PC-3 (cell line): ENCODE data around the gene CCL17. TPM values are rescaled to one million over a fixed set of nuclear protein-coding genes. Genes with fewer than 3 reads are reported as not detected.
A peak's percentile ranks its signal among the peaks of the same experiment; 100 is the strongest.

Experiments
- ATAC-seq: fragments of 200-7000 bp; cut with Tn5 transposase; 2 replicates; pipeline ENCODE4 v1.9.1; 2020; ENCODE audit warnings: mild to moderate bottlenecking, moderate library complexity
- BruUV-seq: library from RNA; stranded (reverse); fragments of 400-500 nt; replicated peaks from 2 replicates; lab custom pipeline; 2021; lab: Mats Ljungman, UMichigan
- CTCF ChIA-PET: fragments of 300-600 bp; sonication (Branson Sonifier 250); formaldehyde crosslinking; loops from one replicate; lab custom pipeline; 2022; ENCODE audit warnings: antibody characterized with exemption; lab: Charles Lee
- POLR2A ChIA-PET: fragments of 300-600 bp; sonication (Branson Sonifier 250); formaldehyde crosslinking; loops from one replicate; lab custom pipeline; 2022; ENCODE audit warnings: antibody characterized with exemption; ENCODE audit not compliant: unreplicated experiment; lab: Charles Lee
- DNase-seq: peaks from one replicate; pipeline ENCODE4 v3.0.0-alpha.2; 2015
- H2AFZ ChIP-seq: fragments of 300-600 bp; sonication (generic); 2 replicates; pipeline ENCODE4 v1.6.0; 2016; ENCODE audit warnings: antibody characterized with exemption, low read length
- H3F3A ChIP-seq: fragments of 300-600 bp; sonication (generic); one replicate; pipeline ENCODE4 v1.6.0; 2017; ENCODE audit warnings: antibody characterized with exemption, low read length, control low read depth, mild to moderate bottlenecking; ENCODE audit not compliant: unreplicated experiment
- H3K27ac ChIP-seq: fragments of 300-600 bp; sonication (generic); 2 replicates; pipeline ENCODE4 v1.5.1; 2016; ENCODE audit warnings: mild to moderate bottlenecking, low read length
- H3K27me3 ChIP-seq: fragments of 300-600 bp; sonication (generic); 2 replicates; pipeline ENCODE4 v1.6.1; 2016; ENCODE audit warnings: low read length, mixed read lengths
- H3K36me3 ChIP-seq: fragments of 300-600 bp; sonication (generic); 2 replicates; pipeline ENCODE4 v1.6.1; 2016; ENCODE audit warnings: low read depth, mixed run types, low read length, mixed read lengths
- H3K4me1 ChIP-seq: fragments of 300-600 bp; sonication (generic); 2 replicates; pipeline ENCODE4 v1.5.1; 2016; ENCODE audit warnings: low read length; ENCODE audit not compliant: insufficient read depth
- H3K4me2 ChIP-seq: fragments of 300-600 bp; sonication (generic); 2 replicates; pipeline ENCODE4 v1.6.0; 2016; ENCODE audit warnings: low read length
- H3K4me3 ChIP-seq: fragments of 300-600 bp; sonication (generic); 2 replicates; pipeline ENCODE4 v1.5.1; 2016; ENCODE audit warnings: mild to moderate bottlenecking, low read length, mixed read lengths
- H3K79me2 ChIP-seq: fragments of 300-600 bp; sonication (generic); 2 replicates; pipeline ENCODE4 v1.6.1; 2017; ENCODE audit warnings: low read length, mixed read lengths
- H3K9ac ChIP-seq: fragments of 300-600 bp; sonication (generic); 2 replicates; pipeline ENCODE4 v1.6.0; 2016; ENCODE audit warnings: mild to moderate bottlenecking, low read length
- H3K9me2 ChIP-seq: fragments of 300-600 bp; sonication (generic); replicated peaks from 2 replicates; pipeline ENCODE4 v1.6.1; 2016; ENCODE audit warnings: mixed run types, low read length, mixed read lengths
- H3K9me3 ChIP-seq: fragments of 300-600 bp; sonication (generic); 2 replicates; pipeline ENCODE4 v1.6.1; 2016; ENCODE audit warnings: low read length, mixed read lengths
- H4K20me1 ChIP-seq: fragments of 300-600 bp; sonication (generic); 2 replicates; pipeline ENCODE4 v1.6.1; 2016; ENCODE audit warnings: low read length, mixed read lengths
- EZH2 ChIP-seq: fragments of 300-600 bp; sonication (generic); IDR thresholded peaks from one replicate; pipeline ENCODE4 v1.6.1; 2017; ENCODE audit warnings: antibody characterized with exemption, mild to moderate bottlenecking, low read length; ENCODE audit not compliant: unreplicated experiment
- EZH2phosphoT487 ChIP-seq: fragments of 300-600 bp; sonication (generic); IDR thresholded peaks from 2 replicates; pipeline ENCODE4 v1.6.1; 2018; ENCODE audit warnings: mild to moderate bottlenecking, antibody characterized with exemption, low read length, borderline replicate concordance
- intact Hi-C: fragments of 100-400 bp; cut with micrococcal nuclease; formaldehyde crosslinking; loops from 2 replicates; pipeline ENCODE4 v1.9.0; 2023
- total RNA-seq: library from RNA; depleted of rRNA; stranded (reverse); fragments of >200 nt; gene quantifications from 2 replicates; pipeline ENCODE4 v1.2.3, GENCODE V29; 2014
- TF ChIP-seq, protein P1 (sequence below): fragments of 300-600 bp; sonication (generic); conservative IDR thresholded peaks from 2 replicates; pipeline ENCODE4 v1.5.1; 2017; ENCODE audit warnings: antibody characterized with exemption, low read depth, mild to moderate bottlenecking, low read length

The CCL17 gene
- total RNA-seq, 1 experiment from 2014 or later: not detected

DNA sequence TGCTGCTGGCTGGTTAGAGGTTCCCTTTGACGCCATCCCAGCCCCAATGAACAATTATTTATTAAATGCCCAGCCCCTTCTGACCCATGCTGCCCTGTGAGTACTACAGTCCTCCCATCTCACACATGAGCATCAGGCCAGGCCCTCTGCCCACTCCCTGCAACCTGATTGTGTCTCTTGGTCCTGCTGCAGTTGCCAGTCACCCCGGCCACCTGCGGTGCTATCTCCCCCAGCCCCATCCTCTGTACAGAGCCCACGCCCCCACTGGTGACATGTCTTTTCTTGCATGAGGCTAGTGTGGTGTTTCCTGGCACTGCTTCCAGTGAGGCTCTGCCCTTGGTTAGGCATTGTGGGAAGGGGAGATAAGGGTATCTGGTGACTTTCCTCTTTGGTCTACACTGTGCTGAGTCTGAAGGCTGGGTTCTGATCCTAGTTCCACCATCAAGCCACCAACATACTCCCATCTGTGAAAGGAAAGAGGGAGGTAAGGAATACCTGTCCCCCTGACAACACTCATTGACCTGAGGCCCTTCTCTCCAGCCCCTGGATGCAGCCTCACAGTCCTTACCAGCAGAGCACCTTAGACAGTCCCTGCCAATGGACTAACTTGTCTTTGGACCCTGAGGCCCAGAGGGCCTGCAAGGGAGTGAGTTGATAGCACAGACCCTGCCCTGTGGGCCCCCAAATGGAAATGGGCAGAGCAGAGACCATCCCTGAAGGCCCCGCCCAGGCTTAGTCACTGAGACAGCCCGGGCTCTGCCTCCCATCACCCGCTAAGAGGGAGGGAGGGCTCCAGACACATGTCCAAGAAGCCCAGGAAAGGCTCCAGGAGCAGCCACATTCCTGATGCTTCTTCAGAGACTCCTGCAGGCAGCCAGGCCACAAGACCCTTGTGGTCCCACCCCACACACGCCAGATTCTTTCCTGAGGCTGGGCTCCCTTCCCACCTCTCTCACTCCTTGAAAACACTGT, 21.0 kb upstream of the CCL17 start:
- no peaks in the 10 kb centered on the region for H3K36me3 ChIP-seq
- no peak overlapping the region for H3K4me3 ChIP-seq
- H3K9ac ChIP-seq: no peak overlapping the region
- no peaks in the 10 kb centered on the region for H3K9me3 ChIP-seq
- intact Hi-C loops: no loop called here
- peak overlapping the region; percentile 50; the same call in 1 of the 2 replicates for H2AFZ ChIP-seq
- POLR2A ChIA-PET: no interaction called here
- DNase-seq: peak; percentile 31
- H3K9me2 ChIP-seq: no peaks in the 10 kb centered on the region
- no peaks in the 10 kb centered on the region for H4K20me1 ChIP-seq
- no TSS peak for BruUV-seq
- no peak overlapping the region for H3K4me2 ChIP-seq
- no peak for ATAC-seq
- H3K4me1 ChIP-seq: peaks cover 6% of the 10 kb centered on the region
- CTCF ChIA-PET: no interaction called here
- no peak for TF ChIP-seq EZH2phosphoT487
- TF ChIP-seq, protein P1, sequence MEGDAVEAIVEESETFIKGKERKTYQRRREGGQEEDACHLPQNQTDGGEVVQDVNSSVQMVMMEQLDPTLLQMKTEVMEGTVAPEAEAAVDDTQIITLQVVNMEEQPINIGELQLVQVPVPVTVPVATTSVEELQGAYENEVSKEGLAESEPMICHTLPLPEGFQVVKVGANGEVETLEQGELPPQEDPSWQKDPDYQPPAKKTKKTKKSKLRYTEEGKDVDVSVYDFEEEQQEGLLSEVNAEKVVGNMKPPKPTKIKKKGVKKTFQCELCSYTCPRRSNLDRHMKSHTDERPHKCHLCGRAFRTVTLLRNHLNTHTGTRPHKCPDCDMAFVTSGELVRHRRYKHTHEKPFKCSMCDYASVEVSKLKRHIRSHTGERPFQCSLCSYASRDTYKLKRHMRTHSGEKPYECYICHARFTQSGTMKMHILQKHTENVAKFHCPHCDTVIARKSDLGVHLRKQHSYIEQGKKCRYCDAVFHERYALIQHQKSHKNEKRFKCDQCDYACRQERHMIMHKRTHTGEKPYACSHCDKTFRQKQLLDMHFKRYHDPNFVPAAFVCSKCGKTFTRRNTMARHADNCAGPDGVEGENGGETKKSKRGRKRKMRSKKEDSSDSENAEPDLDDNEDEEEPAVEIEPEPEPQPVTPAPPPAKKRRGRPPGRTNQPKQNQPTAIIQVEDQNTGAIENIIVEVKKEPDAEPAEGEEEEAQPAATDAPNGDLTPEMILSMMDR: no peak
- H3K27me3 ChIP-seq: no peaks in the 10 kb centered on the region
- no peaks in the 10 kb centered on the region for H3K79me2 ChIP-seq
- H3K27ac ChIP-seq: no peak overlapping the region
- no peaks in the 10 kb centered on the region for H3F3A ChIP-seq

DNA sequence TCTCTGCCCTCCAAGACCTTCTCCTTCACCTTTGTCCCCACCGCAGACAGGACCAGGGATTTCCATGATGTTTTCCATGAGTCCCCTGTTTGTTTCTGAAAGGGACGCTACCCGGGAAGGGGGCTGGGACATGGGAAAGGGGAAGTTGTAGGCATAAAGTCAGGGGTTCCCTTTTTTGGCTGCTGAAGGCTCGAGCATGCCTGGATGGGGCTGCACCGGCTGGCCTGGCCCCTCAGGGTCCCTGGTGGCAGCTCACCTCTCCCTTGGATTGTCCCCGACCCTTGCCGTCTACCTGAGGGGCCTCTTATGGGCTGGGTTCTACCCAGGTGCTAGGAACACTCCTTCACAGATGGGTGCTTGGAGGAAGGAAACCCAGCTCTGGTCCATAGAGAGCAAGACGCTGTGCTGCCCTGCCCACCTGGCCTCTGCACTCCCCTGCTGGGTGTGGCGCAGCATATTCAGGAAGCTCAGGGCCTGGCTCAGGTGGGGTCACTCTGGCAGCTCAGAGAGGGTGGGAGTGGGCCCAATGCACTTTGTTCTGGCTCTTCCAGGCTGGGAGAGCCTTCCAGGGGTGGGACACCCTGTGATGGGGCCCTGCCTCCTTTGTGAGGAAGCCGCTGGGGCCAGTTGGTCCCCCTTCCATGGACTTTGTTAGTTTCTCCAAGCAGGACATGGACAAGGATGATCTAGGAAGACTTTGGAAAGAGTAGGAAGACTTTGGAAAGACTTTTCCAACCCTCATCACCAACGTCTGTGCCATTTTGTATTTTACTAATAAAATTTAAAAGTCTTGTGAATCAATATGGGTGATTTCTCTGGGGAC, 20.1 kb upstream of the CCL17 start:
- no TSS peak for BruUV-seq
- H3K27ac ChIP-seq: no peak overlapping the region
- no peak overlapping the region for H3K4me3 ChIP-seq
- DNase-seq: no peak
- ChIA-PET POLR2A (no interaction called here), CTCF (no interaction called here)
- TF ChIP-seq EZH2 (no peak), EZH2phosphoT487 (no peak)
- TF ChIP-seq, protein P1: no peak
- H3K4me2 ChIP-seq: no peak overlapping the region
- no peaks in the 10 kb centered on the region for H3K36me3 ChIP-seq
- H4K20me1 ChIP-seq: no peaks in the 10 kb centered on the region
- H3K9ac ChIP-seq: no peak overlapping the region
- peak overlapping the region; percentile 50; the same call in 1 of the 2 replicates for H2AFZ ChIP-seq
- H3K27me3 ChIP-seq: no peaks in the 10 kb centered on the region
- no peaks in the 10 kb centered on the region for H3F3A ChIP-seq
- H3K4me1 ChIP-seq: peaks cover 4% of the 10 kb centered on the region; the same call in 1 of the 2 replicates
- intact Hi-C loops: no loop called here
- H3K79me2 ChIP-seq: no peaks in the 10 kb centered on the region
- ATAC-seq: no peak
- no peaks in the 10 kb centered on the region for H3K9me3 ChIP-seq
- no peaks in the 10 kb centered on the region for H3K9me2 ChIP-seq
